Psoas muscle (tissue), 8 donors: ENCODE measurements around the gene SAMSN1. TPM values are rescaled to one million over a fixed set of nuclear protein-coding genes. Genes with fewer than 3 reads are reported as not detected.
"Not testable (repeated sequence)": the region's sequence is repeated elsewhere in the genome, so short reads cannot be mapped to it uniquely, and the experiment has no call there.

Experiments used
- ATAC-seq, 4 donors: fragments of 200-7000 bp; cut with Tn5 transposase; one replicate each; pipeline ENCODE4 v1.9.1; 2020; ENCODE audit warnings: moderate library complexity in 3 of 4, mild to moderate bottlenecking in 2 of 4
- DNase-seq, 2 donors: peaks; one replicate each; pipeline ENCODE4 v3.0.0-alpha.2; 2020
- H3K27ac ChIP-seq: fragments of 200-600 bp; one replicate; pipeline ENCODE4 v1.8.0; 2022
- H3K27me3 ChIP-seq, 3 donors: fragments of 200-600 bp in 1 of 3; one replicate each; pipeline versions ENCODE4 v1.6.1 to v1.8.0; 2013 to 2022; ENCODE audit warnings: low read length in 2 of 3, mild to moderate bottlenecking in 2 of 3, moderate library complexity in 1 of 3; ENCODE audit not compliant: insufficient read depth in 3 of 3
- H3K36me3 ChIP-seq, 2 donors: fragments of 200-600 bp in 1 of 2; one replicate each; pipeline versions ENCODE4 v1.6.1 to v1.8.0; 2013 to 2022; ENCODE audit warnings: low read depth in 1 of 2, mild to moderate bottlenecking in 1 of 2, moderate library complexity in 1 of 2; ENCODE audit not compliant: insufficient read depth in 1 of 2
- H3K4me1 ChIP-seq: fragments of 200-600 bp; one replicate; pipeline ENCODE4 v1.8.0; 2022
- H3K4me3 ChIP-seq: fragments of 200-600 bp; one replicate; pipeline ENCODE4 v1.8.0; 2022; ENCODE audit warnings: mild to moderate bottlenecking
- H3K9me3 ChIP-seq: fragments of 200-600 bp; one replicate; pipeline ENCODE4 v1.8.0; 2022
- CTCF ChIP-seq: fragments of 200-600 bp; IDR thresholded peaks from one replicate; pipeline ENCODE4 v1.8.0; 2022; ENCODE audit warnings: antibody characterized with exemption
- WGBS, 3 donors: extraction: QIAGEN DNeasy Blood & Tissue Kit; methylation state at CpG; one replicate each; pipeline versions ENCODE4 v1.1.6 to v1.1.7; 2013; 5-methylcytosine and 5-hydroxymethylcytosine counted together
- intact Hi-C, 2 donors: fragments of 100-400 bp; cut with DNase I; formaldehyde crosslinking; loops; one replicate each; pipeline versions ENCODE4 v1.11.0 to v1.14.2; 2022
- polyA plus RNA-seq, 3 donors: library from polyadenylated mRNA; stranded (reverse); fragments of 200-250 nt; gene quantifications; one replicate each; pipeline ENCODE4 v1.2.3, GENCODE V29; 2013
- total RNA-seq, 4 donors: library from RNA; stranded (reverse); fragmentation: NEBNext Ultra II Directional in 2 of 4; extraction: Animal tissue kit (Norgen Biotek cat#: 25700) in 2 of 4; gene quantifications; one replicate each; pipeline versions ENCODE4 v1.2.1 to v1.2.4, GENCODE V29; 2021 to 2023
- donor health status: healthy with polysubstance abuse.
- donor health status: DM: no; HTN: no; CAD: no; lungs with moderate emphysema.
- donor health status: Bipolar disorder and iron deficiency.
- donor health status: healthy.
- donor health status: DM: yes; HTN: yes; CAD: no.
- donor health status: DM: no; HTN: no; CAD: no.
- donor health status: DM: no; HTN: no; CAD: no.
- donor health status: DM: yes; HTN: yes; CAD: no.

SAMSN1 gene
- total and polyA plus RNA-seq, 7 donors, result 0.31 to 1.8 (median 0.65) TPM

- 68 to 82% (median 71%) methylated on average over 3 of the region's 3 CpGs for WGBS, 3 donors
- intact Hi-C loops, result no loop called here
These were observed 1.9 kb upstream of the SAMSN1 start for GRCh38 chr21:14547834-14548513.

GRCh38 chr21:14546719-14547118 lies 604 bp upstream of the SAMSN1 start:
- H3K4me3 ChIP-seq, H3K27ac ChIP-seq, intact Hi-C loops, H3K4me1 ChIP-seq, ATAC-seq, DNase-seq, H3K9me3 ChIP-seq, H3K27me3 ChIP-seq, H3K36me3 ChIP-seq: not testable (repeated sequence)
- WGBS, 3 donors, result 91 to 96% (median 94%) methylated on average over 7 of the region's 7 CpGs

More at GRCh38 chr21:14547834-14548513, 1.9 kb upstream of the SAMSN1 start:
- Histone ChIP-seq H3K27me3 (no peaks in the 10 kb centered on the region), H3K4me1 (no peaks in the 10 kb centered on the region), H3K9me3 (no peaks in the 10 kb centered on the region), H3K4me3 (no peak overlapping the region), H3K36me3 (no peaks in the 10 kb centered on the region), H3K27ac (no peak overlapping the region)
- no peak for ATAC-seq
- no peak for TF ChIP-seq CTCF
- DNase-seq, result no peak

- 81 to 87% (median 84%) methylated on average over 5 of the region's 5 CpGs for WGBS, 3 donors
- H3K36me3 ChIP-seq, result no peaks in the 10 kb centered on the region
- H3K4me1 ChIP-seq, result no peaks in the 10 kb centered on the region
- no peaks in the 10 kb centered on the region for H3K27me3 ChIP-seq
- no peaks in the 10 kb centered on the region for H3K9me3 ChIP-seq
- no peak for DNase-seq
- ATAC-seq, result no peak
- intact Hi-C loops, result no loop called here
- no peak for TF ChIP-seq CTCF
- peak overlapping the region; percentile 38 for H3K4me3 ChIP-seq
- no peak overlapping the region for H3K27ac ChIP-seq
These were observed 2.1 kb downstream of the SAMSN1 start for GRCh38 chr21:14543983-14544382.

GRCh38 chr21:14542638-14543037 lies 3.5 kb downstream of the SAMSN1 start:
- intact Hi-C loops, result no loop called here
- no peaks in the 10 kb centered on the region for H3K36me3 ChIP-seq
- no peaks in the 10 kb centered on the region for H3K27me3 ChIP-seq
- no peaks in the 10 kb centered on the region for H3K9me3 ChIP-seq
- H3K4me1 ChIP-seq, result no peaks in the 10 kb centered on the region
- ATAC-seq, result no peak
- H3K4me3 ChIP-seq, result peak overlapping the region; percentile 5
- no peak for TF ChIP-seq CTCF
- no peak for DNase-seq
- no peak overlapping the region for H3K27ac ChIP-seq

GRCh38 chr21:14541841-14542490 lies 4.1 kb downstream of the SAMSN1 start:
- Histone ChIP-seq H3K27me3 (no peaks in the 10 kb centered on the region), H3K4me1 (no peaks in the 10 kb centered on the region), H3K4me3 (no peak overlapping the region), H3K36me3 (no peaks in the 10 kb centered on the region), H3K9me3 (no peaks in the 10 kb centered on the region), H3K27ac (no peak overlapping the region)
- WGBS, 3 donors, result 60 to 66% (median 63%) methylated on average over 8 of the region's 8 CpGs
- DNase-seq (no peak), ATAC-seq (no peak)
- intact Hi-C loops, result no loop called here
- no peak for TF ChIP-seq CTCF
